ENCODE measurements around the gene MPPE1.
"Not testable (repeated sequence)": the region's sequence is repeated elsewhere in the genome, so short reads cannot be mapped to it uniquely, and the experiment has no call there.

MPPE1 gene

GRCh38 chr18:11925800-11926481 is 17.8 kb upstream of the MPPE1 start:
- DNase-seq = no peak

- DNase-seq = no peak
These were observed 15.3 kb upstream of the MPPE1 start for GRCh38 chr18:11923450-11923849.

GRCh38 chr18:11919522-11919921 is 11.4 kb upstream of the MPPE1 start:
- DNase-seq = not testable (repeated sequence)

- DNase-seq = peak; percentile 78 to 81
These were observed 8.8 kb upstream of the MPPE1 start for GRCh38 chr18:11916880-11917279.

- peak in 1 of 2 experiments; percentile 26 for DNase-seq
These were observed 1.5 kb upstream of the MPPE1 start for GRCh38 chr18:11909591-11910026.

- DNase-seq = no peak
These were observed 941 bp upstream of the MPPE1 start for GRCh38 chr18:11909061-11909455.

- no peak for DNase-seq
These were observed 917 bp downstream of the MPPE1 start for GRCh38 chr18:11906926-11907874.

- no peak for DNase-seq
These were observed 1.9 kb downstream of the MPPE1 start for GRCh38 chr18:11906176-11906575.

GRCh38 chr18:11905613-11906012 is 2.5 kb downstream of the MPPE1 start:
- no peak for DNase-seq

- no peak for DNase-seq
These were observed 5.4 kb downstream of the MPPE1 start for GRCh38 chr18:11902522-11903292.

- no peak for DNase-seq
These were observed 6.2 kb downstream of the MPPE1 start for GRCh38 chr18:11901826-11902438.

GRCh38 chr18:11899063-11899462 is 9.1 kb downstream of the MPPE1 start:
- DNase-seq = peak; percentile 14 to 30

- no peak for DNase-seq
These were observed 10.3 kb downstream of the MPPE1 start for GRCh38 chr18:11897781-11898180.

GRCh38 chr18:11892438-11892837 is 15.7 kb downstream of the MPPE1 start:
- DNase-seq = not testable (repeated sequence)

- no peak for DNase-seq
These were observed 16.4 kb downstream of the MPPE1 start for GRCh38 chr18:11891737-11892136.

- no peak for DNase-seq
These were observed 18.8 kb downstream of the MPPE1 start for GRCh38 chr18:11889284-11889683.

- no peak for DNase-seq
These were observed 19.4 kb downstream of the MPPE1 start for GRCh38 chr18:11888726-11889125.

GRCh38 chr18:11887328-11888128 is 20.6 kb downstream of the MPPE1 start:
- no peak for DNase-seq

- no peak for DNase-seq
These were observed 21.5 kb downstream of the MPPE1 start for GRCh38 chr18:11886577-11887110.

GRCh38 chr18:11885278-11885947 is 22.7 kb downstream of the MPPE1 start:
- DNase-seq = no peak
